Measurements from ENCODE around the gene EFCAB7. TPM values are rescaled to one million over a fixed set of nuclear protein-coding genes. Genes with fewer than 3 reads are reported as not detected.

EFCAB7 gene
- total and polyA plus RNA-seq, 2 of the 13 experiments (the other 11 are each of a cell fraction or from before 2014, with no cell fraction given) = 1.7 to 5.4 TPM

DNA sequence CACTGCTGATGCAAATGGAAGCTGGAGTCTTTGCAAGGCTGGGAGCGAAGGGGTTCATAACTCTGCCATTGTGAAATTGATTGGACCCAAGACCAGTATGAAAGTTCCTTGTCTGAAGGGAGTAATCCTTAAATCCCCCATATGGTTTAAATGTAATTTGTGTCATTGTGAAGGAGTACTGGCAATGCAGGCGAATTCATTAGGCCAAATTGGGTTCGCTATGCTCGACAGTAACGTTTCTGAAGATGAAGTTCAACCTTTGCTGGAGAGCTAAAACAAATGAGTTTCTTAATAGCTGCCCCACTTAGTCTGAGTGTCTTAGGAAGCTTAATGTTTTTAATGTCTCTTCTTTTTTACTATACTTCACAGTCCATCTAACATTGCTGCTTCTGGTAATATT is 97.3 kb downstream of the EFCAB7 start (continued):
- TF ChIP-seq ZC3H4 (CRISPR knock-in tag; IDR thresholded peaks at IDR 0.05; ENCODE audit: borderline replicate concordance) = no peak

DNA sequence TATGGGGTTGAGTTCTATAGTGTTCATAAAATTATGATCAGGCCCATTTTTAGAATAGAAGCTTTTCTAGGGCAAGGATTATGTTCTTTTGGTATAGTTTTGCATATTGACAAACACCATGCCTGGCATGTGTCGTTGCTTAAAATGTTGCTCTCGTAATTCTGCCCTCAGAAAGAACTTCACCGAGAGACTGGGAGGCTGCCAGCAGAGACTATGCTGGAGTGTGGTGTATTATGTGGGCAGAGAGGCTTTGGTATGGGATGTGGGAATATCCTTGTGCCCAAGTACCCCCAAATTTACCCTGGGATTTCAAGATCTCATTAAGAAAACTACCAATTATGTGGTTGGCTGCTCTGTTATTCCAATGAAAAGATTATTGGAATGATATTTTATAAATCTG is 97.8 kb downstream of the EFCAB7 start:
- peaks cover 69% of the 10 kb centered on the region for H3K4me1 ChIP-seq (ENCODE audit: insufficient read depth, low read length)
- no peaks in the 10 kb centered on the region for H4K20me1 ChIP-seq (ENCODE audit: insufficient read depth, low read length)
- H3K36me3 ChIP-seq (replicated peaks in 1 of 2; ENCODE audit: control insufficient read depth in 1 of 2, insufficient read depth in 2 of 2, low read length in 2 of 2) = peaks cover 3 to 13% of the 10 kb centered on the region in 2 experiments; a peak in 4 of 5 replicates
- intact Hi-C loops (cut with micrococcal nuclease; ENCODE audit: unreplicated experiment) = no loop called here
- no peak overlapping the region for H2AFZ ChIP-seq (ENCODE audit: low read length)
- H3K27ac ChIP-seq (ENCODE audit: extremely low read length, insufficient read depth, low read length) = no peak overlapping the region
- in situ Hi-C loops (cut with HindIII; ENCODE audit: extremely low pct_ligation_motif_present, low pct_unique_long_range_greater_than_20kb) = loop anchor here (25.0 kb wide), 1 partner anchor 291 kb away; no protein-coding TSS in a partner anchor
- H3K27me3 ChIP-seq (ENCODE audit: control insufficient read depth in 1 of 2, insufficient read depth in 2 of 2, low read length in 2 of 2) = no peaks in the 10 kb centered on the region
- FAIRE-seq (no peak), DNase-seq (ENCODE audit: low spot score) (no peak), ATAC-seq (no peak)
- CTCF ChIA-PET (ENCODE audit: low intra/inter-chr PET ratio, low total read pairs) = no interaction called here
- 100% methylated on average over 3 of the region's 3 CpGs for WGBS (ENCODE audit: low lambda C conversion rate)
- peaks cover 62% of the 10 kb centered on the region for H3K79me2 ChIP-seq (ENCODE audit: insufficient read depth, low read length)
- H3K4me2 ChIP-seq (ENCODE audit: low read depth, low read length) = no peak overlapping the region
- H3K4me3 ChIP-seq (replicated peaks in 1 of 3; ENCODE audit: insufficient read depth in 1 of 3, low read depth in 2 of 3, low read length in 3 of 3) = no peak overlapping the region
- TF ChIP-seq ZNF274 (CRISPR knock-in tag; IDR thresholded peaks at IDR 0.05) = no peak
- TF ChIP-seq ZNF839 (CRISPR knock-in tag; IDR thresholded peaks at IDR 0.05; ENCODE audit: borderline replicate concordance) = no peak
- TF ChIP-seq CHD4 (IDR thresholded peaks at IDR 0.05; ENCODE audit: borderline replicate concordance, low read length) = no peak
- TF ChIP-seq ADNP (CRISPR knock-in tag; IDR thresholded peaks at IDR 0.05) = no peak
- no peak overlapping the region for H3K9ac ChIP-seq (ENCODE audit: insufficient read depth, low read depth, low read length)
- H3K9me3 ChIP-seq (ENCODE audit: low read length) = no peaks in the 10 kb centered on the region
- BruUV-seq (replicated peaks) = no TSS peak
- POLR2A ChIA-PET = interaction anchor here (1.3 kb wide), 1 partner anchor 20 kb away, joined by 3 read pairs; no protein-coding TSS in a partner anchor

DNA sequence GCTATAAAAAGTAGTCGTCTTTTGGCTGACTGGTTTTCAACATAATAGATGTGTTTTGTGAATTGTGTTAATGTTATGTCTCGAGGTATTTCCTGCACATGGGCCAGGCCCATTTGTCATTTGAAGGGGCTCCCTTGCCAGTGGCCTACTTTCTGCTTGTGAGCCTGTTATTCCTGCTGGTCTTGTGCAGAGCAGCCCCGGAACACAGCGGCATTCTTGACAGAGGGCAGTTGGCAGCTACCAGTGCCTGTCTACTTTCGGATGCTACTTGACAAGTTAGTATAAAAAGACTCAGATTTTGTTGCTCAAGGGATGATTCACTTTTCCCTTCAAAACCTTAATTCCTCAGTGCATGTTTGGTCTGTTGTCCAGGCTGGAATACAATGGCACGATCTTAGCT is 98.4 kb downstream of the EFCAB7 start:
- in situ Hi-C loops (cut with HindIII; ENCODE audit: extremely low pct_ligation_motif_present, low pct_unique_long_range_greater_than_20kb) = loop anchor here (25.0 kb wide), 1 partner anchor 291 kb away; no protein-coding TSS in a partner anchor

More for the DNA sequence above, 98.4 kb downstream of the EFCAB7 start:
- Histone ChIP-seq H3K27ac (ENCODE audit: extremely low read length, insufficient read depth, low read length) (no peak overlapping the region), H3K4me3 (replicated peaks in 1 of 3; ENCODE audit: insufficient read depth in 1 of 3, low read depth in 2 of 3, low read length in 3 of 3) (no peak overlapping the region), H4K20me1 (ENCODE audit: insufficient read depth, low read length) (no peaks in the 10 kb centered on the region), H3K36me3 (replicated peaks in 1 of 2; ENCODE audit: control insufficient read depth in 1 of 2, insufficient read depth in 2 of 2, low read length in 2 of 2) (peaks cover 3 to 13% of the 10 kb centered on the region in 2 experiments; a peak in 4 of 5 replicates), H3K4me2 (ENCODE audit: low read depth, low read length) (no peak overlapping the region), H3K79me2 (ENCODE audit: insufficient read depth, low read length) (peaks cover 60% of the 10 kb centered on the region), H2AFZ (ENCODE audit: low read length) (no peak overlapping the region), H3K27me3 (ENCODE audit: control insufficient read depth in 1 of 2, insufficient read depth in 2 of 2, low read length in 2 of 2) (no peaks in the 10 kb centered on the region), H3K4me1 (ENCODE audit: insufficient read depth, low read length) (peaks cover 66% of the 10 kb centered on the region), H3K9me3 (ENCODE audit: low read length) (no peaks in the 10 kb centered on the region), H3K9ac (ENCODE audit: insufficient read depth, low read depth, low read length) (no peak overlapping the region)
- ChIA-PET CTCF (ENCODE audit: low intra/inter-chr PET ratio, low total read pairs) (no interaction called here), POLR2A (no interaction called here)
- WGBS (ENCODE audit: low lambda C conversion rate) = over 99% methylated on average over 6 of the region's 6 CpGs
- FAIRE-seq (no peak), ATAC-seq (no peak), DNase-seq (ENCODE audit: low spot score) (no peak)
- TF ChIP-seq NCOA2 (CRISPR knock-in tag; IDR thresholded peaks at IDR 0.05) (no peak), ZNF737 (CRISPR knock-in tag; IDR thresholded peaks at IDR 0.05; ENCODE audit: borderline replicate concordance) (no peak)
- TF ChIP-seq, protein P1, sequence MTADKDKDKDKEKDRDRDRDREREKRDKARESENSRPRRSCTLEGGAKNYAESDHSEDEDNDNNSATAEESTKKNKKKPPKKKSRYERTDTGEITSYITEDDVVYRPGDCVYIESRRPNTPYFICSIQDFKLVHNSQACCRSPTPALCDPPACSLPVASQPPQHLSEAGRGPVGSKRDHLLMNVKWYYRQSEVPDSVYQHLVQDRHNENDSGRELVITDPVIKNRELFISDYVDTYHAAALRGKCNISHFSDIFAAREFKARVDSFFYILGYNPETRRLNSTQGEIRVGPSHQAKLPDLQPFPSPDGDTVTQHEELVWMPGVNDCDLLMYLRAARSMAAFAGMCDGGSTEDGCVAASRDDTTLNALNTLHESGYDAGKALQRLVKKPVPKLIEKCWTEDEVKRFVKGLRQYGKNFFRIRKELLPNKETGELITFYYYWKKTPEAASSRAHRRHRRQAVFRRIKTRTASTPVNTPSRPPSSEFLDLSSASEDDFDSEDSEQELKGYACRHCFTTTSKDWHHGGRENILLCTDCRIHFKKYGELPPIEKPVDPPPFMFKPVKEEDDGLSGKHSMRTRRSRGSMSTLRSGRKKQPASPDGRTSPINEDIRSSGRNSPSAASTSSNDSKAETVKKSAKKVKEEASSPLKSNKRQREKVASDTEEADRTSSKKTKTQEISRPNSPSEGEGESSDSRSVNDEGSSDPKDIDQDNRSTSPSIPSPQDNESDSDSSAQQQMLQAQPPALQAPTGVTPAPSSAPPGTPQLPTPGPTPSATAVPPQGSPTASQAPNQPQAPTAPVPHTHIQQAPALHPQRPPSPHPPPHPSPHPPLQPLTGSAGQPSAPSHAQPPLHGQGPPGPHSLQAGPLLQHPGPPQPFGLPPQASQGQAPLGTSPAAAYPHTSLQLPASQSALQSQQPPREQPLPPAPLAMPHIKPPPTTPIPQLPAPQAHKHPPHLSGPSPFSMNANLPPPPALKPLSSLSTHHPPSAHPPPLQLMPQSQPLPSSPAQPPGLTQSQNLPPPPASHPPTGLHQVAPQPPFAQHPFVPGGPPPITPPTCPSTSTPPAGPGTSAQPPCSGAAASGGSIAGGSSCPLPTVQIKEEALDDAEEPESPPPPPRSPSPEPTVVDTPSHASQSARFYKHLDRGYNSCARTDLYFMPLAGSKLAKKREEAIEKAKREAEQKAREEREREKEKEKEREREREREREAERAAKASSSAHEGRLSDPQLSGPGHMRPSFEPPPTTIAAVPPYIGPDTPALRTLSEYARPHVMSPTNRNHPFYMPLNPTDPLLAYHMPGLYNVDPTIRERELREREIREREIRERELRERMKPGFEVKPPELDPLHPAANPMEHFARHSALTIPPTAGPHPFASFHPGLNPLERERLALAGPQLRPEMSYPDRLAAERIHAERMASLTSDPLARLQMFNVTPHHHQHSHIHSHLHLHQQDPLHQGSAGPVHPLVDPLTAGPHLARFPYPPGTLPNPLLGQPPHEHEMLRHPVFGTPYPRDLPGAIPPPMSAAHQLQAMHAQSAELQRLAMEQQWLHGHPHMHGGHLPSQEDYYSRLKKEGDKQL (CRISPR knock-in tag; IDR thresholded peaks at IDR 0.05; ENCODE audit: low read depth) = no peak
- no TSS peak for BruUV-seq (replicated peaks)
- intact Hi-C loops (cut with micrococcal nuclease; ENCODE audit: unreplicated experiment) = no loop called here
